WTC11 (cell line): ENCODE results near the gene INTS15. TPM values are rescaled to one million over a fixed set of nuclear protein-coding genes. Genes with fewer than 3 reads are reported as not detected.
A peak's percentile ranks its signal among the peaks of the same experiment; 100 is the strongest.

Experiments
- ATAC-seq: fragments of 200-7000 bp; cut with Tn5 transposase; 2 replicates; pipeline ENCODE4 v1.10.0; 2021; ENCODE audit warnings: mild to moderate bottlenecking, moderate library complexity
- Bru-seq: library from RNA; stranded (reverse); fragments of 400-500 nt; gene quantifications from one replicate; lab custom pipeline; 2021; lab: Mats Ljungman, UMichigan
- CTCF ChIA-PET: fragments of 300-600 bp; sonication (Branson Sonifier 250); formaldehyde crosslinking; loops from one replicate; lab custom pipeline; 2021; ENCODE audit warnings: antibody characterized with exemption; lab: Charles Lee
- POLR2A ChIA-PET: fragments of 350-600 bp; sonication (Branson Sonifier 250); formaldehyde crosslinking; loops from one replicate; lab custom pipeline; 2021; ENCODE audit warnings: antibody characterized with exemption; lab: Charles Lee
- DNase-seq: peaks from one replicate; pipeline ENCODE4 v3.0.0; 2021; ENCODE audit warnings: low spot score
- H3K27ac Mint-ChIP-seq: 2 replicates; pipeline ENCODE4 v1.8.0; 2021; ENCODE audit warnings: mixed read lengths
- H3K27me3 Mint-ChIP-seq: 2 replicates; pipeline ENCODE4 v1.8.0; 2021; ENCODE audit warnings: low read depth, mild to moderate bottlenecking, moderate library complexity, mixed read lengths
- H3K36me3 Mint-ChIP-seq: 2 replicates; pipeline ENCODE4 v1.8.0; 2021; ENCODE audit warnings: mixed read lengths
- H3K4me1 Mint-ChIP-seq: 2 replicates; pipeline ENCODE4 v1.8.0; 2022; ENCODE audit warnings: mixed read lengths
- H3K4me3 Mint-ChIP-seq: 2 replicates; pipeline ENCODE4 v1.8.0; 2021; ENCODE audit warnings: mild to moderate bottlenecking, moderate library complexity, mixed read lengths
- H3K9me3 Mint-ChIP-seq: 2 replicates; pipeline ENCODE4 v1.8.0; 2021; ENCODE audit warnings: mixed read lengths
- FOXJ3 ChIP-seq: sonication (generic); formaldehyde crosslinking; IDR thresholded peaks from 2 replicates; pipeline ENCODE4 v1.9.0; 2021; ENCODE audit warnings: missing genetic modification reagents, mild to moderate bottlenecking, borderline replicate concordance
- FOXK1 ChIP-seq: sonication (generic); formaldehyde crosslinking; IDR thresholded peaks from 2 replicates; pipeline ENCODE4 v1.8.0; 2022; ENCODE audit warnings: mild to moderate bottlenecking, moderate library complexity, missing genetic modification reagents
- JUN ChIP-seq: sonication (generic); formaldehyde crosslinking; IDR thresholded peaks from 2 replicates; pipeline ENCODE4 v1.8.0; 2023; ENCODE audit warnings: mild to moderate bottlenecking, missing genetic modification reagents
- KAT7 ChIP-seq: sonication (generic); formaldehyde crosslinking; IDR thresholded peaks from 2 replicates; pipeline ENCODE4 v1.8.1; 2023; ENCODE audit warnings: missing genetic modification reagents, mild to moderate bottlenecking, borderline replicate concordance
- TCF7 ChIP-seq: sonication (generic); formaldehyde crosslinking; IDR thresholded peaks from 2 replicates; pipeline ENCODE4 v1.8.0; 2022; ENCODE audit warnings: mild to moderate bottlenecking, low read depth, missing genetic modification reagents, moderate library complexity
- TEAD1 ChIP-seq: sonication (generic); formaldehyde crosslinking; IDR thresholded peaks from 2 replicates; pipeline ENCODE4 v1.8.0; 2022; ENCODE audit warnings: mild to moderate bottlenecking, missing genetic modification reagents
- ZNF219 ChIP-seq: sonication (generic); formaldehyde crosslinking; IDR thresholded peaks from 2 replicates; pipeline ENCODE4 v1.8.0; 2023; ENCODE audit warnings: missing genetic modification reagents, mild to moderate bottlenecking, borderline replicate concordance
- ZNF396 ChIP-seq: fragments of 250-450 bp; sonication (Bioruptor Pico); IDR thresholded peaks from 2 replicates; pipeline ENCODE4 v1.8.0; 2021; ENCODE audit warnings: mild to moderate bottlenecking, moderate library complexity, borderline replicate concordance
- ZNF416 ChIP-seq: fragments of 250-450 bp; sonication (Bioruptor Pico); IDR thresholded peaks from 2 replicates; pipeline ENCODE4 v1.9.0; 2021; ENCODE audit warnings: mild to moderate bottlenecking, inconsistent platforms
- long read RNA-seq, 3 experiments: library from RNA in 1 of 3; library from capped mRNA in 1 of 3; library from polyadenylated mRNA in 1 of 3; unstranded in 2 of 3; stranded (forward) in 1 of 3; transcript quantifications; one replicate each; pipeline ENCODE4 v2.0.0, GENCODE V29; 2021
- total RNA-seq: library from RNA; stranded (reverse); gene quantifications from 3 replicates; pipeline ENCODE4 v1.2.3, GENCODE V29; 2021
- TF ChIP-seq, protein P1 (sequence below): sonication (generic); formaldehyde crosslinking; IDR thresholded peaks from 2 replicates; pipeline ENCODE4 v1.8.1; 2023; ENCODE audit warnings: mild to moderate bottlenecking, missing genetic modification reagents, moderate library complexity
- TF ChIP-seq, protein P2 (sequence below): sonication (generic); formaldehyde crosslinking; IDR thresholded peaks from 2 replicates; pipeline ENCODE4 v1.8.0; 2023; ENCODE audit warnings: mild to moderate bottlenecking, missing genetic modification reagents
- TF ChIP-seq, protein P3 (sequence below): sonication (generic); formaldehyde crosslinking; IDR thresholded peaks from 2 replicates; pipeline ENCODE4 v1.8.1; 2023; ENCODE audit warnings: mild to moderate bottlenecking, missing genetic modification reagents, borderline replicate concordance
- TF ChIP-seq, protein P4 (sequence below): fragments of 200-600 bp; IDR thresholded peaks from 2 replicates; pipeline ENCODE4 v1.8.0; 2022; ENCODE audit warnings: antibody characterized with exemption
- TF ChIP-seq, protein P5 (sequence below): sonication (generic); formaldehyde crosslinking; IDR thresholded peaks from 2 replicates; pipeline ENCODE4 v1.8.1; 2022; ENCODE audit warnings: mild to moderate bottlenecking, moderate library complexity, missing genetic modification reagents
- TF ChIP-seq, protein P6 (sequence below): sonication (generic); formaldehyde crosslinking; IDR thresholded peaks from 2 replicates; pipeline ENCODE4 v1.8.0; 2023; ENCODE audit warnings: missing genetic modification reagents, mild to moderate bottlenecking, borderline replicate concordance
- TF ChIP-seq, protein P7 (sequence below): sonication (generic); formaldehyde crosslinking; IDR thresholded peaks from 2 replicates; pipeline ENCODE4 v1.8.0; 2022; ENCODE audit warnings: mild to moderate bottlenecking, missing genetic modification reagents

The INTS15 gene
- total RNA-seq = 25.6 to 28.2 TPM (median 27.6 TPM) in 3 replicates
- Bru-seq, nascent RNA = percentile 61 among the genes with signal in this experiment
- long read RNA-seq, experiment 1, transcript C7orf26-201 (6 exons, 2,182 nt) = major isoform, 36 of 64 reads
- long read RNA-seq, experiment 1, partial matches to known transcripts = 1 of 64 reads
- long read RNA-seq, experiment 1, other reads (novel, unspliced or antisense) = 27 of 64 reads
- long read RNA-seq, experiment 2, transcript C7orf26-201 (6 exons, 2,182 nt) = major isoform, 8 of 21 reads
- long read RNA-seq, experiment 2, partial matches to known transcripts = 0 of 21 reads
- long read RNA-seq, experiment 2, other reads (novel, unspliced or antisense) = 13 of 21 reads
- long read RNA-seq, experiment 3, partial matches to known transcripts = 0 of 1 reads
- long read RNA-seq, experiment 3, other reads (novel, unspliced or antisense) = 0 of 1 reads

DNA sequence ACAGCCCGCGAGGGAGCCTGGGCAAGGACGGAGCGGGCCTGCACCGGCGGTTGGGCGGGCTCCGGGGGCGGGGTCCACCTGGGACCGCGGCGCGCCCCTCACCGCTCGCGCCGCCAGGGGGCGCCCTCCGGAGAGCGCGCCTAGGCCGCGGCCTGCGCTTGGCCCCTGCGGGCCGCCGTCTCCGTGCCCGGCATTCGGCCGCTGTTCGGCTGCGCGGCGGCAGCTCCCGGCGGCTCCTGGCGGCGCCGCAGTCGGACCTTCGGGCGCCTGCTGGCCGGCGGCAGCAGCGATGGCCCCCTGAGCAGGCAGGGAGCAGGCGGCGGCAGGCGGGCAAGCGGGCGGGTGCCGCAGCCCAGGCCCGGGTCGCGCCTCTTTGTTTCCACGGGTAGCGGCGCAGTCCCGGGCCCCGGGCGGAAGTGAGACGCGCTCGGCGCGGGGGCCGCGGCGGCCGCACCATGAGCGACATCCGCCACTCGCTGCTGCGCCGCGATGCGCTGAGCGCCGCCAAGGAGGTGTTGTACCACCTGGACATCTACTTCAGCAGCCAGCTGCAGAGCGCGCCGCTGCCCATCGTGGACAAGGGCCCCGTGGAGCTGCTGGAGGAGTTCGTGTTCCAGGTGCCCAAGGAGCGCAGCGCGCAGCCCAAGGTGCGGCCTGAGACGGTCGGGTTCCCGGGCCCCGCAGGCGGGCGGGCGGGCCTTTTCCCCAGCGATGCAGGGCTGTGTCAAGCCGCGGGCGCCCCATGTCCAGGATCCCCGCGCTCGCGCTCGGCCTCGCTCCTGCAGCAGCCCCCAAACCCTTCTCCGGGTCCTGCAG is at the start of gene INTS15:
TSS of gene INTS15 (plus strand) at position 193 of the 816 bp plus-strand sequence. CDS start at position 456, 263 bp downstream.
- peaks cover 42% of the 10 kb centered on the region for H3K36me3 Mint-ChIP-seq
- TF ChIP-seq, protein P1, sequence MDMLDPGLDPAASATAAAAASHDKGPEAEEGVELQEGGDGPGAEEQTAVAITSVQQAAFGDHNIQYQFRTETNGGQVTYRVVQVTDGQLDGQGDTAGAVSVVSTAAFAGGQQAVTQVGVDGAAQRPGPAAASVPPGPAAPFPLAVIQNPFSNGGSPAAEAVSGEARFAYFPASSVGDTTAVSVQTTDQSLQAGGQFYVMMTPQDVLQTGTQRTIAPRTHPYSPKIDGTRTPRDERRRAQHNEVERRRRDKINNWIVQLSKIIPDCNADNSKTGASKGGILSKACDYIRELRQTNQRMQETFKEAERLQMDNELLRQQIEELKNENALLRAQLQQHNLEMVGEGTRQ = no peak
- TF ChIP-seq, protein P2, sequence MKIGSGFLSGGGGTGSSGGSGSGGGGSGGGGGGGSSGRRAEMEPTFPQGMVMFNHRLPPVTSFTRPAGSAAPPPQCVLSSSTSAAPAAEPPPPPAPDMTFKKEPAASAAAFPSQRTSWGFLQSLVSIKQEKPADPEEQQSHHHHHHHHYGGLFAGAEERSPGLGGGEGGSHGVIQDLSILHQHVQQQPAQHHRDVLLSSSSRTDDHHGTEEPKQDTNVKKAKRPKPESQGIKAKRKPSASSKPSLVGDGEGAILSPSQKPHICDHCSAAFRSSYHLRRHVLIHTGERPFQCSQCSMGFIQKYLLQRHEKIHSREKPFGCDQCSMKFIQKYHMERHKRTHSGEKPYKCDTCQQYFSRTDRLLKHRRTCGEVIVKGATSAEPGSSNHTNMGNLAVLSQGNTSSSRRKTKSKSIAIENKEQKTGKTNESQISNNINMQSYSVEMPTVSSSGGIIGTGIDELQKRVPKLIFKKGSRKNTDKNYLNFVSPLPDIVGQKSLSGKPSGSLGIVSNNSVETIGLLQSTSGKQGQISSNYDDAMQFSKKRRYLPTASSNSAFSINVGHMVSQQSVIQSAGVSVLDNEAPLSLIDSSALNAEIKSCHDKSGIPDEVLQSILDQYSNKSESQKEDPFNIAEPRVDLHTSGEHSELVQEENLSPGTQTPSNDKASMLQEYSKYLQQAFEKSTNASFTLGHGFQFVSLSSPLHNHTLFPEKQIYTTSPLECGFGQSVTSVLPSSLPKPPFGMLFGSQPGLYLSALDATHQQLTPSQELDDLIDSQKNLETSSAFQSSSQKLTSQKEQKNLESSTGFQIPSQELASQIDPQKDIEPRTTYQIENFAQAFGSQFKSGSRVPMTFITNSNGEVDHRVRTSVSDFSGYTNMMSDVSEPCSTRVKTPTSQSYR (CRISPR knock-in tag) = no peak
- TF ChIP-seq, protein P3, sequence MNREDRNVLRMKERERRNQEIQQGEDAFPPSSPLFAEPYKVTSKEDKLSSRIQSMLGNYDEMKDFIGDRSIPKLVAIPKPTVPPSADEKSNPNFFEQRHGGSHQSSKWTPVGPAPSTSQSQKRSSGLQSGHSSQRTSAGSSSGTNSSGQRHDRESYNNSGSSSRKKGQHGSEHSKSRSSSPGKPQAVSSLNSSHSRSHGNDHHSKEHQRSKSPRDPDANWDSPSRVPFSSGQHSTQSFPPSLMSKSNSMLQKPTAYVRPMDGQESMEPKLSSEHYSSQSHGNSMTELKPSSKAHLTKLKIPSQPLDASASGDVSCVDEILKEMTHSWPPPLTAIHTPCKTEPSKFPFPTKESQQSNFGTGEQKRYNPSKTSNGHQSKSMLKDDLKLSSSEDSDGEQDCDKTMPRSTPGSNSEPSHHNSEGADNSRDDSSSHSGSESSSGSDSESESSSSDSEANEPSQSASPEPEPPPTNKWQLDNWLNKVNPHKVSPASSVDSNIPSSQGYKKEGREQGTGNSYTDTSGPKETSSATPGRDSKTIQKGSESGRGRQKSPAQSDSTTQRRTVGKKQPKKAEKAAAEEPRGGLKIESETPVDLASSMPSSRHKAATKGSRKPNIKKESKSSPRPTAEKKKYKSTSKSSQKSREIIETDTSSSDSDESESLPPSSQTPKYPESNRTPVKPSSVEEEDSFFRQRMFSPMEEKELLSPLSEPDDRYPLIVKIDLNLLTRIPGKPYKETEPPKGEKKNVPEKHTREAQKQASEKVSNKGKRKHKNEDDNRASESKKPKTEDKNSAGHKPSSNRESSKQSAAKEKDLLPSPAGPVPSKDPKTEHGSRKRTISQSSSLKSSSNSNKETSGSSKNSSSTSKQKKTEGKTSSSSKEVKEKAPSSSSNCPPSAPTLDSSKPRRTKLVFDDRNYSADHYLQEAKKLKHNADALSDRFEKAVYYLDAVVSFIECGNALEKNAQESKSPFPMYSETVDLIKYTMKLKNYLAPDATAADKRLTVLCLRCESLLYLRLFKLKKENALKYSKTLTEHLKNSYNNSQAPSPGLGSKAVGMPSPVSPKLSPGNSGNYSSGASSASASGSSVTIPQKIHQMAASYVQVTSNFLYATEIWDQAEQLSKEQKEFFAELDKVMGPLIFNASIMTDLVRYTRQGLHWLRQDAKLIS (CRISPR knock-in tag) = no peak
- TF ChIP-seq ZNF396 (CRISPR knock-in tag) (no peak), KAT7 (CRISPR knock-in tag) (peak; percentile 87; the same call in 1 of the 2 replicates), TCF7 (no peak), TEAD1 (CRISPR knock-in tag) (peak; percentile 72; the same call in 1 of the 2 replicates), ZNF219 (CRISPR knock-in tag) (no peak), FOXK1 (peak; percentile 58), JUN (CRISPR knock-in tag) (no peak), FOXJ3 (no peak), ZNF416 (peak; percentile 51; the same call in 1 of the 2 replicates)
- TF ChIP-seq, protein P4, sequence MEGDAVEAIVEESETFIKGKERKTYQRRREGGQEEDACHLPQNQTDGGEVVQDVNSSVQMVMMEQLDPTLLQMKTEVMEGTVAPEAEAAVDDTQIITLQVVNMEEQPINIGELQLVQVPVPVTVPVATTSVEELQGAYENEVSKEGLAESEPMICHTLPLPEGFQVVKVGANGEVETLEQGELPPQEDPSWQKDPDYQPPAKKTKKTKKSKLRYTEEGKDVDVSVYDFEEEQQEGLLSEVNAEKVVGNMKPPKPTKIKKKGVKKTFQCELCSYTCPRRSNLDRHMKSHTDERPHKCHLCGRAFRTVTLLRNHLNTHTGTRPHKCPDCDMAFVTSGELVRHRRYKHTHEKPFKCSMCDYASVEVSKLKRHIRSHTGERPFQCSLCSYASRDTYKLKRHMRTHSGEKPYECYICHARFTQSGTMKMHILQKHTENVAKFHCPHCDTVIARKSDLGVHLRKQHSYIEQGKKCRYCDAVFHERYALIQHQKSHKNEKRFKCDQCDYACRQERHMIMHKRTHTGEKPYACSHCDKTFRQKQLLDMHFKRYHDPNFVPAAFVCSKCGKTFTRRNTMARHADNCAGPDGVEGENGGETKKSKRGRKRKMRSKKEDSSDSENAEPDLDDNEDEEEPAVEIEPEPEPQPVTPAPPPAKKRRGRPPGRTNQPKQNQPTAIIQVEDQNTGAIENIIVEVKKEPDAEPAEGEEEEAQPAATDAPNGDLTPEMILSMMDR = peak; percentile 78
- TF ChIP-seq, protein P5, sequence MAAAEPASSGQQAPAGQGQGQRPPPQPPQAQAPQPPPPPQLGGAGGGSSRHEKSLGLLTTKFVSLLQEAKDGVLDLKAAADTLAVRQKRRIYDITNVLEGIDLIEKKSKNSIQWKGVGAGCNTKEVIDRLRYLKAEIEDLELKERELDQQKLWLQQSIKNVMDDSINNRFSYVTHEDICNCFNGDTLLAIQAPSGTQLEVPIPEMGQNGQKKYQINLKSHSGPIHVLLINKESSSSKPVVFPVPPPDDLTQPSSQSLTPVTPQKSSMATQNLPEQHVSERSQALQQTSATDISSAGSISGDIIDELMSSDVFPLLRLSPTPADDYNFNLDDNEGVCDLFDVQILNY (CRISPR knock-in tag) = 0 out of 2 replicates have a peak, but pooled peaks have one; percentile 47
- TF ChIP-seq, protein P6, sequence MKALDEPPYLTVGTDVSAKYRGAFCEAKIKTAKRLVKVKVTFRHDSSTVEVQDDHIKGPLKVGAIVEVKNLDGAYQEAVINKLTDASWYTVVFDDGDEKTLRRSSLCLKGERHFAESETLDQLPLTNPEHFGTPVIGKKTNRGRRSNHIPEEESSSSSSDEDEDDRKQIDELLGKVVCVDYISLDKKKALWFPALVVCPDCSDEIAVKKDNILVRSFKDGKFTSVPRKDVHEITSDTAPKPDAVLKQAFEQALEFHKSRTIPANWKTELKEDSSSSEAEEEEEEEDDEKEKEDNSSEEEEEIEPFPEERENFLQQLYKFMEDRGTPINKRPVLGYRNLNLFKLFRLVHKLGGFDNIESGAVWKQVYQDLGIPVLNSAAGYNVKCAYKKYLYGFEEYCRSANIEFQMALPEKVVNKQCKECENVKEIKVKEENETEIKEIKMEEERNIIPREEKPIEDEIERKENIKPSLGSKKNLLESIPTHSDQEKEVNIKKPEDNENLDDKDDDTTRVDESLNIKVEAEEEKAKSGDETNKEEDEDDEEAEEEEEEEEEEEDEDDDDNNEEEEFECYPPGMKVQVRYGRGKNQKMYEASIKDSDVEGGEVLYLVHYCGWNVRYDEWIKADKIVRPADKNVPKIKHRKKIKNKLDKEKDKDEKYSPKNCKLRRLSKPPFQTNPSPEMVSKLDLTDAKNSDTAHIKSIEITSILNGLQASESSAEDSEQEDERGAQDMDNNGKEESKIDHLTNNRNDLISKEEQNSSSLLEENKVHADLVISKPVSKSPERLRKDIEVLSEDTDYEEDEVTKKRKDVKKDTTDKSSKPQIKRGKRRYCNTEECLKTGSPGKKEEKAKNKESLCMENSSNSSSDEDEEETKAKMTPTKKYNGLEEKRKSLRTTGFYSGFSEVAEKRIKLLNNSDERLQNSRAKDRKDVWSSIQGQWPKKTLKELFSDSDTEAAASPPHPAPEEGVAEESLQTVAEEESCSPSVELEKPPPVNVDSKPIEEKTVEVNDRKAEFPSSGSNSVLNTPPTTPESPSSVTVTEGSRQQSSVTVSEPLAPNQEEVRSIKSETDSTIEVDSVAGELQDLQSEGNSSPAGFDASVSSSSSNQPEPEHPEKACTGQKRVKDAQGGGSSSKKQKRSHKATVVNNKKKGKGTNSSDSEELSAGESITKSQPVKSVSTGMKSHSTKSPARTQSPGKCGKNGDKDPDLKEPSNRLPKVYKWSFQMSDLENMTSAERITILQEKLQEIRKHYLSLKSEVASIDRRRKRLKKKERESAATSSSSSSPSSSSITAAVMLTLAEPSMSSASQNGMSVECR (CRISPR knock-in tag) = no peak; the same call in none of the 2 replicates
- TF ChIP-seq, protein P7, sequence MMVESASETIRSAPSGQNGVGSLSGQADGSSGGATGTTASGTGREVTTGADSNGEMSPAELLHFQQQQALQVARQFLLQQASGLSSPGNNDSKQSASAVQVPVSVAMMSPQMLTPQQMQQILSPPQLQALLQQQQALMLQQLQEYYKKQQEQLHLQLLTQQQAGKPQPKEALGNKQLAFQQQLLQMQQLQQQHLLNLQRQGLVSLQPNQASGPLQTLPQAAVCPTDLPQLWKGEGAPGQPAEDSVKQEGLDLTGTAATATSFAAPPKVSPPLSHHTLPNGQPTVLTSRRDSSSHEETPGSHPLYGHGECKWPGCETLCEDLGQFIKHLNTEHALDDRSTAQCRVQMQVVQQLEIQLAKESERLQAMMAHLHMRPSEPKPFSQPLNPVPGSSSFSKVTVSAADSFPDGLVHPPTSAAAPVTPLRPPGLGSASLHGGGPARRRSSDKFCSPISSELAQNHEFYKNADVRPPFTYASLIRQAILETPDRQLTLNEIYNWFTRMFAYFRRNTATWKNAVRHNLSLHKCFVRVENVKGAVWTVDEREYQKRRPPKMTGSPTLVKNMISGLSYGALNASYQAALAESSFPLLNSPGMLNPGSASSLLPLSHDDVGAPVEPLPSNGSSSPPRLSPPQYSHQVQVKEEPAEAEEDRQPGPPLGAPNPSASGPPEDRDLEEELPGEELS = peak; percentile 46

More for the DNA sequence above, at the start of gene INTS15:
- H3K4me1 Mint-ChIP-seq = peaks cover 9% of the 10 kb centered on the region
- no peaks in the 10 kb centered on the region; the same call in 1 of the 2 replicates for H3K27me3 Mint-ChIP-seq
- POLR2A ChIA-PET = interaction anchor here (0.6 to 1.2 kb wide), 3 partner anchors 26 to 74 kb away, joined by 3 to 5 read pairs (median 4); no protein-coding TSS in a partner anchor
- ATAC-seq (peak; percentile 94), DNase-seq (peak; percentile 77)
- H3K9me3 Mint-ChIP-seq = no peaks in the 10 kb centered on the region
- 0 out of 2 replicates have a peak within 1 kb of the TSS, but pooled peaks have one; percentile 65 for H3K27ac Mint-ChIP-seq
- CTCF ChIA-PET = interaction anchor here (0.5 to 2.7 kb wide), 19 partner anchors 10 to 786 kb away, joined by 3 to 27 read pairs (median 4); partner anchors contain the start of gene ZDHHC4
- peak within 1 kb of the TSS; percentile 82 for H3K4me3 Mint-ChIP-seq
